H1 (cell line): ENCODE measurements around the gene TRIM40. TPM values are rescaled to one million over a fixed set of nuclear protein-coding genes. Genes with fewer than 3 reads are reported as not detected.

Source experiments
- ATF2 ChIP-seq: IDR thresholded peaks from 2 replicates; pipeline ENCODE4 v1.6.1; 2012; ENCODE audit warnings: low read length, inconsistent platforms
- CBX5 ChIP-seq: fragments of 300-800, 300-1000 bp; sonication (generic); IDR thresholded peaks from 2 replicates; pipeline ENCODE4 v1.7.1; 2016; ENCODE audit warnings: antibody characterized with exemption, low read length, low read depth
- POU5F1 ChIP-seq: IDR thresholded peaks from 2 replicates; pipeline ENCODE4 v1.6.1; 2011; ENCODE audit warnings: low read depth, mild to moderate bottlenecking, low read length, moderate library complexity
- SIRT6 ChIP-seq: IDR thresholded peaks from one replicate; pipeline ENCODE4 v1.7.1; 2012; ENCODE audit warnings: low read length, inconsistent platforms
- SP2 ChIP-seq: IDR thresholded peaks from 2 replicates; pipeline ENCODE4 v1.6.1; 2012; ENCODE audit warnings: mild to moderate bottlenecking, low read length, inconsistent platforms
- polyA plus RNA-seq, 7 experiments: library from polyadenylated mRNA; depleted of rRNA in 3 of 7; stranded (reverse) in 5 of 7; unstranded in 2 of 7; fragments of >200 nt in 5 of 7; fragments of 200-250 nt in 2 of 7; gene quantifications; 1 replicate in 5 of 7; 2 replicates in 1 of 7; 4 replicates in 1 of 7; pipeline versions ENCODE4 v1.2.1 to v1.2.3, GENCODE V29; 2011 to 2013; ENCODE audit warnings: missing spikeins in 2 of 7, mixed read lengths in 2 of 7
- total RNA-seq: library from RNA; stranded (reverse); fragmentation: NEBNext Ultra II Directional; extraction: Animal tissue kit (Norgen Biotek cat#: 25700); gene quantifications from 2 replicates; pipeline ENCODE4 v1.2.1, GENCODE V29; 2021

Gene TRIM40
- total and polyA plus RNA-seq, 2 of the 8 experiments (the other 6 are each of a cell fraction or from before 2014, with no cell fraction given) = not detected

GRCh38 chr6:30157999-30158398, 22.1 kb downstream of the TRIM40 start (continued):
- TF ChIP-seq SP2 (no peak), ATF2 (no peak), SIRT6 (no peak), POU5F1 (no peak), CBX5 (no peak)
